ENCODE measurements around the gene WDR81.

- TF ChIP-seq CTCF (IDR thresholded peaks at IDR 0.05) (no peak), POLR2A (IDR thresholded peaks at IDR 0.05) (no peak)
These were observed 45.4 kb downstream of the WDR81 start for GRCh38 chr17:1769822-1770477.

Measured in right lobe of liver (tissue), 4 donors.